ENCODE results near the gene JAKMIP2.

JAKMIP2 gene

DNA sequence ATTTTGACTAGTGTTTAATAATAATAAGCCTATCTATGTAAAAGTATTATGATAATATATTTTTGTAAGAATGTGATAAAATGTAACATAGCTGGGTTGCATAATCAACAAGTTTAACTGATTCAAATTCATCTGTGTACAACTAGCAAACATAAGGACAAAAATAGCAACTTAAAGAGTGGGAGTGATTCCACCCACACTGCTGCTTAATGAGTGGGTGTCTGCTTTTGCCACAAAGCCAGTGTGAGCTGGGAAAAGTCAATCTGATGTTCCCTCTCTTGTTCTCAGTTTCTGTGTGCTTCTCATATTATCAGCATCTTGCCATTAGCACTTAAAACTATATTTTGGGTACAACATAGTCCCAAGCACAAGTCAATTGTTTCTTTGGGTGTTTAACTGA is 161.5 kb downstream of the JAKMIP2 start:
- DNase-seq (ENCODE audit: low read depth) = no peak
- no peak overlapping the region for H3K4me3 ChIP-seq (ENCODE audit: low read length)
- TF ChIP-seq CTCF (IDR thresholded peaks at IDR 0.05; ENCODE audit: insufficient read depth, low read depth, low read length, missing control alignments) = no peak

- no peak overlapping the region for H3K4me3 ChIP-seq (ENCODE audit: low read length)
- peak; percentile 29 for DNase-seq (ENCODE audit: low read depth)
- TF ChIP-seq CTCF (IDR thresholded peaks at IDR 0.05; ENCODE audit: insufficient read depth, low read depth, low read length, missing control alignments) = no peak
Observed at GRCh38 chr5:147619281-147619878, 163.1 kb downstream of the JAKMIP2 start.

DNA sequence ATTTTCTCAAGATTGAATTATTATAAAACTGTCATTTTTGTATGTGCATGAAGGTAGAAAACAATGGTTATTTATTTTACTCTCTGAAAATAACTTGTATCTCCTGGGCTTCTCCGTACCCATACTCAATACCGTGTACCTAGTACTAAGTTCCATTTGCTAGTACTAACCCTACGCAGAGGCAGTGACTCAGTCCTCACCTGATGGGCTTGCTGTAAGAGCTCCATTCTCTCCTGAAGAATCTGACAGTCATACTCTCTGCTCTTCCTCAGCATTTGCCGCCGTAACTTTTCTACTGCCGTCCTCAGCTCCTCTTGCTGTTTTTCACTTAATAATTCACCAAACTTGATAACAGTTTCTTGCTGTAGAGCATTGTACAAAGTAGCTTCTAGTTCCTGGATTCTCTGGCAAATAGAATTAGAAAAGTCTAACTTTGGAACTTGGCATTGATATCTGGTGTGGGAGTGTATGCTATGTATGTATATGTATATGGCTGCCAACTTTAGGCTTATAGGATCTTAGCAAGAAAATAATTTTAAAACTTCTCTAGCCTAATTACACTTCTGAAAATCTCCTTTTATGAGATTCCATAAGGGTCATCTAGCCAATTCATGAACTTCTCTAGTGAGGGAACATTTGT is 164.7 kb downstream of the JAKMIP2 start:
- DNase-seq (ENCODE audit: low read depth) = no peak
- TF ChIP-seq CTCF (IDR thresholded peaks at IDR 0.05; ENCODE audit: insufficient read depth, low read depth, low read length, missing control alignments) = no peak
- H3K4me3 ChIP-seq (ENCODE audit: low read length) = no peak overlapping the region

DNA sequence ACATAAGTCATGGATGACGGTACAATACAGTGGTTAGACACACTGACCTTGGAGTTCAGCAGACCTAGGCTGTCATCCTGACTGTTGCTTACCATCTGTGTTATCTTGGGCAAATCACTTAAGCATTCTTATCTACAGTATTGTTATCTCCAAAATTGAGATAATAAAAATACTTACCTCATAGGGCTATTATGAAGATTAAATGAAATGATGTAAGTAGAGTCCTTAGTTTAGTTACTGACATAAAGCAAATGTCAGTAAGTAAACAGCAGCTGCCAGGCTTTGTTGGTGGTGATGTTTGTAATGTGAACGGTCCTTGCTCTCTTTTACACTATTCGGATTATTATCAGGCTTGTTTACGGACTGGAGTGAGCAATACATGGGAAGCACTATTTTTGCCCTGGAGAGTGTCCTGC is 165.3 kb downstream of the JAKMIP2 start:
- DNase-seq (ENCODE audit: low read depth) = no peak
- H3K4me3 ChIP-seq (ENCODE audit: low read length) = no peak overlapping the region

GRCh38 chr5:147616421-147616820 is 166.1 kb downstream of the JAKMIP2 start:
- H3K4me3 ChIP-seq (ENCODE audit: low read length) = no peak overlapping the region
- DNase-seq (ENCODE audit: low read depth) = no peak
- no peak for TF ChIP-seq CTCF (IDR thresholded peaks at IDR 0.05; ENCODE audit: insufficient read depth, low read depth, low read length, missing control alignments)

More for the DNA sequence above, 165.3 kb downstream of the JAKMIP2 start:
- TF ChIP-seq CTCF (IDR thresholded peaks at IDR 0.05; ENCODE audit: insufficient read depth, low read depth, low read length, missing control alignments) = no peak

DNA sequence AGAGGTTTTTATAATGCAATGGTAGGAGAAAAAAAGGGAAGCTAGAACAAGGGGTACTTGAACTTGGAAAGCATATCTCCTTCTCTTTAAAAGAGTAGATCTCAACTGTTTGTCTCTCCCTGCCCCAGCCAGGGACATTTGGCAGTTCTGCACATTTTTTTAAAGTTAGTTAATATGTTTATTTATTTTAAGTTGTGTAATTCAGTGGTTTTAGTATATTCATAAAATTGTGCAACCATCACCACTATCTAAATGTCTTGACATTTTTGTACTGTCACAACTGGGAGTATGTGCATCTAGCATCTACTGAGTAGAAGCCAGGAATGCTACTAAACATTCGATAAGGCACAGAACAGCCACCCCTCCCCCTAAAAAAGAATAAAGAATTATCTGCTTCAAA is 169.2 kb downstream of the JAKMIP2 start:
- peak; percentile 34 for DNase-seq (ENCODE audit: low read depth)
- no peak overlapping the region for H3K4me3 ChIP-seq (ENCODE audit: low read length)
- no peak for TF ChIP-seq CTCF (IDR thresholded peaks at IDR 0.05; ENCODE audit: insufficient read depth, low read depth, low read length, missing control alignments)

DNA sequence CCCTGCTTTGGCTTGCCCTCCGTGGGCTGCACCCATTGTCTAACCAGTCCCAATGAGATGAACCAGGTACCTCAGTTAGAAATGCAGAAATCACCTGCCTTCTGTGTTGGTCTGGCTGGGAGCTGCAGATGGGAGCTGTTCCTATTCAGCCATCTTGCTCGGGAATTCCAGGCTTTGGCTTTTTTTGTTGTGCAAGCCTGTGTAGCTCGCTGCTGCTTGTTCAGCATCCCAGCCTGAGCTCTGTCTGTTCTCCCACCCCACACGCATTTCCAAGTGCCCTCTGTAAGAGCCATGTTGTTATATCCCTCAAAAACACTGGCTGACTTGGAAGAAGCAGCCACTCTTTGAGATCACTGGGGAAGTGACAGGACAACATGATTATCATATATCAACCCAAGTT is 171.0 kb downstream of the JAKMIP2 start:
- no peak overlapping the region for H3K4me3 ChIP-seq (ENCODE audit: low read length)
- no peak for TF ChIP-seq CTCF (IDR thresholded peaks at IDR 0.05; ENCODE audit: insufficient read depth, low read depth, low read length, missing control alignments)
- DNase-seq (ENCODE audit: low read depth) = no peak

Data from epithelial cell of esophagus (primary cell).